Measurements from ENCODE around the gene KITLG. TPM values are rescaled to one million over a fixed set of nuclear protein-coding genes. Genes with fewer than 3 reads are reported as not detected.
"Not testable (repeated sequence)": the region's sequence is repeated elsewhere in the genome, so short reads cannot be mapped to it uniquely, and the experiment has no call there.

Gene KITLG
- total RNA-seq, 1 experiment from 2014 or later: not detected

DNA sequence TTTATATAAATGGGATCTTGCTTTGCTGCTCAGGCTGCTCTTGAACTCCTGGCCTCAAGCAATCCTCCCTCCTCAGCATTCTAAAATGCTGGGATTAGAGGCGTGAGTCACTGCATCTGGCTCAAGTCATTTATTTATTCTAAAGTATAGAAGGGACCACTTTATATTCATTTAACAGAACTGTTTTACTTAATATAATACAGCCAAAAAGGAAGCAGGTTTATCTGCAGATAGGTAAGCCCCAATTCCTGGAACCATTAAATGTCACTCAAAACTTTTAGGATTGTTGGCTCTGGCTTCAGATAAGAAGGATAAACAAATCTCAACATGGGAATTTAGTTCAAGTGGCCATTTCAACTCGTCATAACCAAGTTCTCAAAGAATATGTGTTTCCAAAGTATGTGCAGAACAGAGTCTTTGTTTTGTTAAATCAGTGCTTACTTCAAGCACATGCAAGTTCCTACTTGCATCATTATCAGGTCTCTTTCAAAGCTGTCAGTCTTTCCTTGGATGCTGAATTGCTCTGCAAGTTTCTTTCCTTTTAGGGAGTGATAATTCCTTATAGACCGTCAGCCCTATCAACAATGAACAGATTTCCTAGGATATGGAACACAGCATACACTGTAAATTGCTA lies 60.4 kb downstream of the KITLG start:
- Histone ChIP-seq H3K9ac (ENCODE audit: low read length) (no peak overlapping the region), H3K4me2 (ENCODE audit: low read depth, low read length, poor library complexity, severe bottlenecking) (no peak overlapping the region), H4K20me1 (ENCODE audit: insufficient read depth, low read depth, low read length) (no peaks in the 10 kb centered on the region), H2AFZ (ENCODE audit: low read length) (no peak overlapping the region), H3K27ac (ENCODE audit: low read length) (no peak overlapping the region), H3K4me1 (ENCODE audit: low read length) (no peaks in the 10 kb centered on the region), H3K9me3 (ENCODE audit: low read length) (no peaks in the 10 kb centered on the region), H3K9me2 (replicated peaks; ENCODE audit: insufficient read depth, low read length) (no peaks in the 10 kb centered on the region), H3K79me2 (ENCODE audit: low read length) (no peaks in the 10 kb centered on the region), H3K36me3 (ENCODE audit: insufficient read depth, low read length) (no peaks in the 10 kb centered on the region), H3K4me3 (ENCODE audit: low read length) (no peak overlapping the region), H3K27me3 (ENCODE audit: low read length) (no peaks in the 10 kb centered on the region)
- DNase-seq: no peak

GRCh38 chr12:88518863-88519403 lies 61.3 kb downstream of the KITLG start:
- Histone ChIP-seq H3K4me2 (ENCODE audit: low read depth, low read length, poor library complexity, severe bottlenecking) (no peak overlapping the region), H3K36me3 (ENCODE audit: insufficient read depth, low read length) (no peaks in the 10 kb centered on the region), H3K9ac (ENCODE audit: low read length) (no peak overlapping the region), H3K79me2 (ENCODE audit: low read length) (no peaks in the 10 kb centered on the region), H4K20me1 (ENCODE audit: insufficient read depth, low read depth, low read length) (no peaks in the 10 kb centered on the region), H2AFZ (ENCODE audit: low read length) (no peak overlapping the region), H3K9me2 (replicated peaks; ENCODE audit: insufficient read depth, low read length) (no peaks in the 10 kb centered on the region), H3K4me3 (ENCODE audit: low read length) (no peak overlapping the region), H3K27ac (ENCODE audit: low read length) (no peak overlapping the region), H3K9me3 (ENCODE audit: low read length) (no peaks in the 10 kb centered on the region), H3K27me3 (ENCODE audit: low read length) (no peaks in the 10 kb centered on the region), H3K4me1 (ENCODE audit: low read length) (no peaks in the 10 kb centered on the region)
- DNase-seq: no peak

- Histone ChIP-seq H3K9me2 (replicated peaks; ENCODE audit: insufficient read depth, low read length) (no peaks in the 10 kb centered on the region), H3K9ac (ENCODE audit: low read length) (no peak overlapping the region), H4K20me1 (ENCODE audit: insufficient read depth, low read depth, low read length) (no peaks in the 10 kb centered on the region), H3K4me2 (ENCODE audit: low read depth, low read length, poor library complexity, severe bottlenecking) (no peak overlapping the region), H3K27me3 (ENCODE audit: low read length) (no peaks in the 10 kb centered on the region), H3K27ac (ENCODE audit: low read length) (no peak overlapping the region), H3K4me3 (ENCODE audit: low read length) (no peak overlapping the region), H3K9me3 (ENCODE audit: low read length) (no peaks in the 10 kb centered on the region), H3K4me1 (ENCODE audit: low read length) (no peaks in the 10 kb centered on the region), H3K36me3 (ENCODE audit: insufficient read depth, low read length) (no peaks in the 10 kb centered on the region), H2AFZ (ENCODE audit: low read length) (no peak overlapping the region), H3K79me2 (ENCODE audit: low read length) (no peaks in the 10 kb centered on the region)
- no peak for DNase-seq
Measured at GRCh38 chr12:88516811-88517210, 63.5 kb downstream of the KITLG start.

- DNase-seq: no peak
Measured at GRCh38 chr12:88510843-88511242, 69.4 kb downstream of the KITLG start.

DNA sequence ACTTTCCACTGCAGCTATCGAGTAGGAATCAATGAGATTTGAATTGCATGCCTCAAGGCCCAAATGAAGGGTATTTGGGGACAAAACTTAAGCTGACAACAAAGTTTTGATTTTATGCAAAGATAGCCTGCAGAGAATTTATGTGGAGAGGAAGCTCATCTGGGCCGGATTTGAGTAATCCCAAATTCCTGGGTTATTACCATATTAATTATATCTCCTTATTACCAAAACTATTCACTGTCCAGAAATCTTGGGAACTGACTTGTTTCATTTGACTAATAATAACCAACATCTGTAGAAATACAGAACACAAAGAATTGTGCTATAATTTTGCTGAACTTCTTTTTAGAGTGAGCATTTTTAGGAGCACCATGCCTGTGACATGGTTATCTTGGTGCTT lies 70.4 kb downstream of the KITLG start:
- H3K4me1 ChIP-seq (ENCODE audit: low read length): no peaks in the 10 kb centered on the region
- H4K20me1 ChIP-seq (ENCODE audit: insufficient read depth, low read depth, low read length): no peaks in the 10 kb centered on the region
- no peaks in the 10 kb centered on the region for H3K9me2 ChIP-seq (replicated peaks; ENCODE audit: insufficient read depth, low read length)
- no peak overlapping the region for H3K4me2 ChIP-seq (ENCODE audit: low read depth, low read length, poor library complexity, severe bottlenecking)
- no peaks in the 10 kb centered on the region for H3K79me2 ChIP-seq (ENCODE audit: low read length)
- H3K27me3 ChIP-seq (ENCODE audit: low read length): no peaks in the 10 kb centered on the region
- no peak for DNase-seq
- no peaks in the 10 kb centered on the region for H3K36me3 ChIP-seq (ENCODE audit: insufficient read depth, low read length)
- no peak overlapping the region for H3K9ac ChIP-seq (ENCODE audit: low read length)
- H3K9me3 ChIP-seq (ENCODE audit: low read length): no peaks in the 10 kb centered on the region
- H3K4me3 ChIP-seq (ENCODE audit: low read length): no peak overlapping the region
- no peak overlapping the region for H2AFZ ChIP-seq (ENCODE audit: low read length)
- no peak overlapping the region for H3K27ac ChIP-seq (ENCODE audit: low read length)

More at GRCh38 chr12:88510843-88511242, 69.4 kb downstream of the KITLG start:
- H3K9me2 ChIP-seq (replicated peaks; ENCODE audit: insufficient read depth, low read length): no peaks in the 10 kb centered on the region
- H3K4me3 ChIP-seq (ENCODE audit: low read length): no peak overlapping the region
- H2AFZ ChIP-seq (ENCODE audit: low read length): no peak overlapping the region
- no peak overlapping the region for H3K27ac ChIP-seq (ENCODE audit: low read length)
- no peak overlapping the region for H3K9ac ChIP-seq (ENCODE audit: low read length)
- no peaks in the 10 kb centered on the region for H3K27me3 ChIP-seq (ENCODE audit: low read length)
- no peaks in the 10 kb centered on the region for H3K79me2 ChIP-seq (ENCODE audit: low read length)
- no peaks in the 10 kb centered on the region for H4K20me1 ChIP-seq (ENCODE audit: insufficient read depth, low read depth, low read length)
- H3K9me3 ChIP-seq (ENCODE audit: low read length): no peaks in the 10 kb centered on the region
- H3K4me2 ChIP-seq (ENCODE audit: low read depth, low read length, poor library complexity, severe bottlenecking): no peak overlapping the region
- no peaks in the 10 kb centered on the region for H3K4me1 ChIP-seq (ENCODE audit: low read length)
- H3K36me3 ChIP-seq (ENCODE audit: insufficient read depth, low read length): no peaks in the 10 kb centered on the region

DNA sequence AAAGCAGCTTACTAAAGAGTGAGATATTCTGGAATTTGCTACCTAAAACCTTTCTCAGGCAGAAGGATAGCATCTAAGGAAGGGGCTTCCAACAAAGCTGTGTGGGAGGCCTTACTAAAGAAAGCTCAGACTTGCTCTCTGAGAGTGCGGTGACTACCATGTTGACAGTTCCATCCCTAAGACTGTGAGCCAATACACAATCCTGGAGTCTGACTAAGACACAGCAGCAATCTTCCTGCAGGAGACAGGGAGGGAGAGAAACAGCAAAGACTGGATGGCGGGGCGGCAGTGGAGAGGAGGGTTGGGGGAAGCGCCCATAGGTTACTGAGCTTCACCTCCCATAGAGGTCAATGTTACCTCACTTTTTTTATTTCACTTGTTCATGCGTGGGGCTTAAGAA lies 70.9 kb downstream of the KITLG start:
- DNase-seq: no peak
- Histone ChIP-seq H3K4me3 (ENCODE audit: low read length) (no peak overlapping the region), H2AFZ (ENCODE audit: low read length) (no peak overlapping the region), H3K27me3 (ENCODE audit: low read length) (no peaks in the 10 kb centered on the region), H3K9ac (ENCODE audit: low read length) (no peak overlapping the region), H3K9me3 (ENCODE audit: low read length) (no peaks in the 10 kb centered on the region), H3K36me3 (ENCODE audit: insufficient read depth, low read length) (no peaks in the 10 kb centered on the region), H4K20me1 (ENCODE audit: insufficient read depth, low read depth, low read length) (no peaks in the 10 kb centered on the region), H3K4me1 (ENCODE audit: low read length) (no peaks in the 10 kb centered on the region), H3K9me2 (replicated peaks; ENCODE audit: insufficient read depth, low read length) (no peaks in the 10 kb centered on the region), H3K4me2 (ENCODE audit: low read depth, low read length, poor library complexity, severe bottlenecking) (no peak overlapping the region), H3K27ac (ENCODE audit: low read length) (no peak overlapping the region), H3K79me2 (ENCODE audit: low read length) (no peaks in the 10 kb centered on the region)

DNA sequence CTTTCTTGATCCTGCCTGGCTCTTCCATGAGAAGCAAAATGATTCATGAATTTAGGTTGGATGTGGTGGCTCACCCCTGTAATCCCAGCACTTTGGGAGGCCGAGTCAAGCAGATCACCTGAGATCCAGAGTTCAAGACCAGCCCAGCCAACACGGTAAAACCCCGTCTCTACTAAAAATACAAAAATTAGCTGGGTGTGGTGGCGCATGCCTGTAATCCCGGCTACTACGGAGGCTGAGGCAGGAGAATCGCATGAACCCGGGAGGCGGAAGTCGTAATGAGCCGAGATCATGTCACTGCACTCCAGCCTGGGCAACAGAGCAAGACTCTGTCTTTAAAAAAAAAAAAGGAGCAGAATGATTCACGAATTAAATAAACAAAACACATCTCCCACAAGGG lies 72.4 kb downstream of the KITLG start:
- not testable (repeated sequence) for H3K4me2 ChIP-seq (ENCODE audit: low read depth, low read length, poor library complexity, severe bottlenecking); H3K9me3 ChIP-seq (ENCODE audit: low read length); H3K4me3 ChIP-seq (ENCODE audit: low read length); H3K27ac ChIP-seq (ENCODE audit: low read length); H3K4me1 ChIP-seq (ENCODE audit: low read length); H3K27me3 ChIP-seq (ENCODE audit: low read length); H3K9ac ChIP-seq (ENCODE audit: low read length); DNase-seq; H2AFZ ChIP-seq (ENCODE audit: low read length); H3K36me3 ChIP-seq (ENCODE audit: insufficient read depth, low read length); H3K9me2 ChIP-seq (replicated peaks; ENCODE audit: insufficient read depth, low read length); H4K20me1 ChIP-seq (ENCODE audit: insufficient read depth, low read depth, low read length); H3K79me2 ChIP-seq (ENCODE audit: low read length)

GRCh38 chr12:88507270-88507669 lies 73.0 kb downstream of the KITLG start:
- H3K27me3 ChIP-seq (ENCODE audit: low read length): no peaks in the 10 kb centered on the region
- no peaks in the 10 kb centered on the region for H3K9me3 ChIP-seq (ENCODE audit: low read length)
- H3K9me2 ChIP-seq (replicated peaks; ENCODE audit: insufficient read depth, low read length): no peaks in the 10 kb centered on the region

More at GRCh38 chr12:88507270-88507669, 73.0 kb downstream of the KITLG start:
- Histone ChIP-seq H3K4me2 (ENCODE audit: low read depth, low read length, poor library complexity, severe bottlenecking) (no peak overlapping the region), H3K9ac (ENCODE audit: low read length) (no peak overlapping the region), H3K79me2 (ENCODE audit: low read length) (no peaks in the 10 kb centered on the region), H2AFZ (ENCODE audit: low read length) (no peak overlapping the region), H3K36me3 (ENCODE audit: insufficient read depth, low read length) (no peaks in the 10 kb centered on the region), H3K4me3 (ENCODE audit: low read length) (no peak overlapping the region), H3K27ac (ENCODE audit: low read length) (no peak overlapping the region), H3K4me1 (ENCODE audit: low read length) (no peaks in the 10 kb centered on the region), H4K20me1 (ENCODE audit: insufficient read depth, low read depth, low read length) (no peaks in the 10 kb centered on the region)
- no peak for DNase-seq
